ENCODE results near the gene GOSR1. TPM values are rescaled to one million over a fixed set of nuclear protein-coding genes. Genes with fewer than 3 reads are reported as not detected.
"Not testable (repeated sequence)": the region's sequence is repeated elsewhere in the genome, so short reads cannot be mapped to it uniquely, and the experiment has no call there.

Gene GOSR1
- total RNA-seq, 1 donor from 2014 or later = 31.4 TPM

DNA sequence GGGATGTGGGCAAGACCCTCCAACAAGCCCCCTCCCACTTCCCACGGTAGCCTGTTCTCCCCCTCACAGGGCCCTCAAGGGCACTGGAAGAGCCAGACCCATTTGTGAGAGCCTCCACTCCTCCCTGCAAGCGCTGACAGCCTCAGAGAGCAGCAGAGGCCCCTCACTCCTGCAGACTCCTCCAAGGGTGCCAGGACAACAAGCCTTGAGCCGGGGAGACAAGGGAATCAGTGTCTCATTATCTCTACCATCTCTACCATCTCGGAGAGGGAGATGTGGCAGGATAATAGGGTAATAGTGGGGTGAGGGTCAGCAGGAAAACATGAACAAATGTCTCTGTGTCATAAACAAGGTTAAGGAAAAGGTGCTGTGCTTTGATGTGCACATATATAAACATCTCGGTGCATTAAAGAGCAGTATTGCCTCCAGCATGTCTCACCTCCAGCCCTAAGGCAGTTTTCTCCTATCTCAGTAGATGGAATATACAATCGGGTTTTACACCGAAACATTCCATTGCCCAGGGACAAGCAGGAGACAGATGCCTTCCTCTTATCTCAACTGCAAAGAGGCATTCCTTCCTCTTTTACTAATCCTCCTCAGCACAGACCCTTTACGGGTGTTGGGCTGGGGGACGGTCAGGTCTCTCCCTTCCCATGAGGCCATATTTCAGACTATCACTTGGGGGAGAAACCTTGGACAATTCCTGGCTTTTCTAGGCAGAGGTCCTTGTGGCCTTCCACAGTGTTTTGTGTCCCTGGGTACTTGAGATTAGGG lies 86.1 kb downstream of the GOSR1 start:
- not testable (repeated sequence) for ATAC-seq

GRCh38 chr17:30563905-30564390 lies 86.7 kb downstream of the GOSR1 start:
- ATAC-seq = not testable (repeated sequence)

DNA sequence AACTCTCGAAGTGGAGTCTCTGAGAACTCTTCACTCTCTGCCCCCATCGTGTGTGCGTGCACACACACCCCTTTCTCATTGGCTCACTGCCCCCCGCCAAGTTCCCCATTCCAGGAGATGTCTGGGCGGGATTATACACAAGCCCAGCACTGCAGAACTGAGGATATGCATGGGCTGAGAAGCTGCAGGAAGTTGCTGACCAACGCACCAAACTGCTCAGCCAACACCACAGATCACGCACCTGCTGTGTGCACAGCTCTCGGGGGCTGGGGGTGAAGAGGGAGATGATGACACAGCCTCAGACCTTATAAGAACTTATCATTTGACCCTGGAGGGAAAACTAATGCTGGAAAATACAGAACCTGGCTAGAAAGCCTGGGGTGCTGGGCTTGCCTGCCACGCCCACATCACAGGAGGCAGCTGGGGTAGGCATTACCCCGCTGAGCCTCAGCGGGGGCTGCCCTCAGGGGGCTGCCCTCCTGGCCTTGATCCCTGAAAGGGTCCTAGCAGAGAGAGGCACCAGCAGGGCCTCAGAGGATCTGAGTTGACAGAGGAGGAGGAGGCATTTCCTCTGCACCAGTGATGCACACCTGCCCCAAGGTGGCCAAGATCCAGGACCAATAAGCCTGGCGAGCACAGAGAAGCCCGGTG lies 87.3 kb downstream of the GOSR1 start:
- ATAC-seq = not testable (repeated sequence)

- ATAC-seq = no peak
Observed at GRCh38 chr17:30565073-30565935, 88.1 kb downstream of the GOSR1 start.

GRCh38 chr17:30566104-30566503 lies 88.9 kb downstream of the GOSR1 start:
- ATAC-seq = not testable (repeated sequence)

- ATAC-seq = not testable (repeated sequence)
Observed at GRCh38 chr17:30566516-30567225, 89.5 kb downstream of the GOSR1 start.

DNA sequence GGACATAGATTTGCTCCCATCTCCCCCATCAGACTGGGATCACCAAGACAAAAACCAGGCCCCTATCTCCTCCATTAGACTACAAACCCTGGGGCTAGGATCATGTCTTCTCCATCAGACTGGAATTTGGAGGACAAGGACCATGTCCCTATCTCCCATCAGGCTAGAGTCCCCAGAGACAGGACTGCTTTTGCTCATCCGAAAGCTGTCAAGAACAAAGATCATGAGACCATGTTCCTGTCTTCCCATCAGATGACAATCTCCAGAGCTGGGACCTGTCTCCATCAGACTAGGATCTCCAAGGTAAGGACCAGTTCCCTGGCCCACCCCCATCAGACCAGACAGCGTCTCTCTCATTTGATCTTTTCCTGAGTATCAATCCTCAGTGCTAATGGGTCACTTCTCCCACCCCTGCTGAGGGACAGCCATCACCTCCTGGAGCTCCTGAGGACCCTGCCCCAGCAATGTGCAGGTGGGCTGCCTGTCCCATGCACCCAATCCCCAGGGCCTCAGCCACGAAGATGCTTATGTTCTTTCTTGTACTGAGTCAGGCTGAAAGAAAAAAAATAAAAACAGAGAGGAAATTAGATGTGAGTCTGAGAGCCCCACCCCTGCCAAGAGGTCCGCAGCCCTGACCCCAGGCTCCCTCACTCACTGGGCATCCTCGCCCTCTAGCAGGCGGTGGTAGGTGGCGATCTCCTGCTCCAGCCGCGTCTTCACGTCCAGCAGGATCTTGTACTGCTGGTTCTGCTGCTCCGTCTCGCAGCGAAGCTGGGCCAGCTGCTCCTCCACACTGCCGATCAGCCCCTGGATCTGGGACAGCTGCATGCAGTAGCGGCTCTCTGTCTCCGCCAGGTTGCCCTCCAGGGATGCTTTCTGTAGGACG lies 90.3 kb downstream of the GOSR1 start:
- ATAC-seq = no peak

DNA sequence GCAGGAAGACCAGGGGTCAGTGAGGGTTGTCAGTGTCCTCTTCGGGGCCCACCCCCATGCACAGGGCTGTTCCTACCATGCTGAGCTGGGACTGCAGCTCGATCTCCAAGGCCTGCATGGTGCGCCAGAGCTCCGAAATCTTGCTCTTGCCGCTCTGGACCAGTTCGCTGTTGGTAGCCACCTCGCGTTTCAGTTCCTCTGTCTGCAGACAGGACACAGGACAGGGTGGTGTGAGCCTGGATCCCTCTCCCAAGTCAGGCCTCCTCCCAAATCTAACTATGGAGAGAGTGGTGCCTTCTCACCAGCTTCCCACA lies 90.9 kb downstream of the GOSR1 start:
- no peak for ATAC-seq

DNA sequence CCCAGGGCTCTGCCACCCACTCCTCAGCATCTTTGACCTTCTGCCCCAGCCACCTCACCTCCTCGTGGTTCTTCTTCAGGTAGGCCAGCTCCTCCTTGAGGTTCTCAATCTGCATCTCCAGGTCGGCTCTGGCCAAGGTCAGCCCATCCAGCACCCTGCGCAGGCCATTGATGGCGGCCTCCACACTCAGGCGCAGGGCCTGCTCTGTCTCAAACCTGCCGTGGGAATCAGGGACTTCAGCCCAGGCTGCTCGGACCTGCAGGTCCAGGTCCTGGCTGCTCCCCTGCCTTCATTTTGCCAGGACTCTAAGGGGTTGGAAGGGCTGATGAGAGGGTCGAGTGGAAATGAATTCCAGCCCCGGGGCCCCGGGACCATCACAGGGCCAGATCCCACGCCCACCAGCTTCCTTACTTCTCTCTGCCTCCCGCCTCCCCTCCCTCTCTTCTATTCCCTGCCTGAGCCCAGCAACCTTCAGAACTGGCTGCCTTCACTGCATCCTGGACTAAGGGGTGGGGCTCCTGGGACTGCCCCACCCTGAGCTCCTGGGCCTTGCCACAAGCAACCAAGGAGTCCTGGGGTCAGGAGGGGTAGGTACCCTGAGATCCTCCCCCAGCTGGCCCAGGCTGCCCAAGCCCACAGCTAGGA lies 92.4 kb downstream of the GOSR1 start:
- not testable (repeated sequence) for ATAC-seq

GRCh38 chr17:30570191-30570590 lies 93.0 kb downstream of the GOSR1 start:
- ATAC-seq = no peak

GRCh38 chr17:30570596-30571265 lies 93.5 kb downstream of the GOSR1 start:
- ATAC-seq = no peak

GRCh38 chr17:30571404-30571803 lies 94.2 kb downstream of the GOSR1 start:
- not testable (repeated sequence) for ATAC-seq

GRCh38 chr17:30571921-30572320 lies 94.7 kb downstream of the GOSR1 start:
- no peak for ATAC-seq

DNA sequence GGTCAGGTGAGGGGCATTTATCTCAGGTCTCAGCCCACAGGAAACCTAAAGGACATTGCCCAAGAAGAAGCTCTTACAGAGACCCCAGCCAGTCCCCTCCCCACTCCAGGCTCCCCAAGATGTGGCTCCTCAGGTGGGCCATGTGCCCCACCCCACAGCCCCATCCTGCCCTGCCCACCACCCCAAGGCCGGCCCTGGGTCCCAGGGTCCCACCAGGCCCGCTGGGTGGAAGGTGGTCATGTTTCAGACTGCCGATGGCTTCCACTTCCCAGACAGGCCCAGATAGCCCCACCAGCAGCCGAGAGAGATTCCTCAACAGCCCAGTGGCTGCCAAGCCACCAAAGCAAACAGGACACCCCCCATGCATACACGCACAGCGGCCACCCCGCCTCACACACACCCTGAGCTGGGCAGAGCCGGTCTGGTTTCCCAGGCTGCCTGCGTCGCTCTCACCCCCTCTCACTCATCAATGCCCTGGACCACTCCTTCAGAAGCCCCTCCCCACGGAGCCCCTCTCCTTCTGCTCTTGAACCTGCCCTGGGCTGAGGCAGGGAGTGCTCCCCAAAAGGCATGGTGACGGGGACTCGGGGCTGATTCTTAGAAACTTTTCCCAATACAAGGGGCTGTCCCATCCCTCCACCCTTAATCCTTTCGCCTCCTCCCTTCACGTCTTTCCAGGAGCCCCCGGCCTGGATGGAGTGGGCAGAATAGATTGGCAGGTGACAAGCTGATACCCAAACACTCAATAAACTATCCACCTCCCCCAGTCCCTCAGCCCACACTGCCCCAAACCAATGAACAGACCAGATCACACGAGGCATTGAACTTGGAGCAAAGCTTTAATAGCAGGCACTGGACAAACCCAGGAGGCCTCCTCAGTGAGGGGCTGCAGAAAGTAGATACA lies 95.7 kb downstream of the GOSR1 start:
- not testable (repeated sequence) for ATAC-seq

- no peak for ATAC-seq
Observed at GRCh38 chr17:30573603-30574175, 96.5 kb downstream of the GOSR1 start.

GRCh38 chr17:30574309-30574708 lies 97.1 kb downstream of the GOSR1 start:
- not testable (repeated sequence) for ATAC-seq

GRCh38 chr17:30574806-30575205 lies 97.6 kb downstream of the GOSR1 start:
- ATAC-seq = not testable (repeated sequence)

DNA sequence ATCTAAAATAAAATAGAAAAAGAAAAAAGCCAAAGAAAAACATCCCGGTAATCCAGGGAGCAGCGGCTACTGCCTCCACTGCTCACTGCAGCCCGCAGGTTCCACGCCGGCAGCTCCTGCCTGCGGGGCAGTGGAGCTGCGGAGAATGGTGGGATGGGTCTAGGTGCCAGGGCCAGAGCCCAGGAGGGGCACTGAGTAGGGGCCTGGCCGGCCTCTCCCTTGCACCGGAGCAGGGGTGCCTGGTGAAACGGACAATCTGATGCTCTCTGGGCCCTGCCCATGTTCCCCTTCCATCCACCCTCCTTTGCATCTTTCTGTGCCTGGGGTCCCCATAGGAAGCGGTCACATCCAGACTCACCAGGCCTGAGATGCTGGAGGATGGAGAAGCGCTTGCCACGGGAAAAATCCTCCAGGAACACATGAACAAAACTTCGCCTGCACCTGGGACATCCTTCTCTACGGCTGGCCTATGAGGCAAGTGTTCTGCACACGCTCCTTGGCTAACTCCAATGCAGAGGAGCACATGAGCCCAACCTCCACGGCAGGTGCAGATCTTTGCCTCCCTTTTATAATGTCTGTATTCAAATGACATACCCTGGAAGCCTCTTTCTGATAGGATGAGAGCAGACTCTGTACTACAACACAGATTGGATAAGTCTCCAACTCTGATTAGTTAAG lies 98.6 kb downstream of the GOSR1 start:
- not testable (repeated sequence) for ATAC-seq
